Mucosa of descending colon (tissue), 3 donors: Measurements from ENCODE around the gene GARNL3. TPM values are rescaled to one million over a fixed set of nuclear protein-coding genes. Genes with fewer than 3 reads are reported as not detected.

ENCODE experiments used
- ATAC-seq: fragments of 200-7000 bp; cut with Tn5 transposase; one replicate; pipeline ENCODE4 v1.9.1; 2020; ENCODE audit warnings: mild to moderate bottlenecking, moderate library complexity
- DNase-seq, 3 donors: peaks; one replicate each; pipeline ENCODE4 v3.0.0-alpha.2; 2020
- H3K36me3 ChIP-seq: fragments of 200-600 bp; one replicate; pipeline ENCODE4 v1.8.0; 2021; ENCODE audit warnings: low read depth, mild to moderate bottlenecking
- H3K4me1 ChIP-seq: fragments of 200-600 bp; one replicate; pipeline ENCODE4 v1.8.0; 2021; ENCODE audit warnings: low read depth, mild to moderate bottlenecking
- H3K4me3 ChIP-seq: fragments of 200-600 bp; one replicate; pipeline ENCODE4 v1.8.0; 2021; ENCODE audit warnings: mild to moderate bottlenecking
- H3K9me3 ChIP-seq: fragments of 200-600 bp; one replicate; pipeline ENCODE4 v1.8.0; 2021; ENCODE audit warnings: mild to moderate bottlenecking
- CTCF ChIP-seq: fragments of 200-600 bp; IDR thresholded peaks from one replicate; pipeline ENCODE4 v1.8.0; 2022; ENCODE audit warnings: antibody characterized with exemption, mild to moderate bottlenecking
- intact Hi-C, 2 donors: fragments of 100-400 bp; cut with DNase I in 1 of 2; cut with micrococcal nuclease in 1 of 2; formaldehyde crosslinking; loops; one replicate each; pipeline versions ENCODE4 v1.11.0 to v1.11.1; 2022; cut with DNase I, micrococcal nuclease
- total RNA-seq, 3 donors: library from RNA; stranded (reverse); fragmentation: NEBNext Ultra II Directional in 2 of 3; extraction: Animal tissue kit (Norgen Biotek cat#: 25700) in 2 of 3; gene quantifications; one replicate each; pipeline versions ENCODE4 v1.2.1 to v1.2.4, GENCODE V29; 2021 to 2023
- donor health status: DM: no; HTN: no; CAD: no; lungs with moderate emphysema.
- donor health status: DM: no; HTN: no; CAD: no.
- donor health status: DM: no; HTN: yes; CAD: no.

Gene GARNL3
- total RNA-seq, 3 donors from 2014 or later, result 5.4 to 14.2 (median 8.6) TPM

GRCh38 chr9:127361561-127361960, 97.0 kb downstream of the GARNL3 start:
- peak in 2 of 3 donors; percentile 52 to 54 for DNase-seq
- peak; percentile 95 for ATAC-seq
- no peak for TF ChIP-seq CTCF
- Histone ChIP-seq H3K4me1 (peaks cover 8% of the 10 kb centered on the region), H3K4me3 (no peak overlapping the region), H3K36me3 (no peaks in the 10 kb centered on the region), H3K9me3 (no peaks in the 10 kb centered on the region)
- intact Hi-C loops, result no loop called here

- no peak for TF ChIP-seq CTCF
- ATAC-seq (no peak), DNase-seq (no peak)
- H3K4me3 ChIP-seq, result no peak overlapping the region
- intact Hi-C loops, result no loop called here
- H3K4me1 ChIP-seq, result peaks cover 8% of the 10 kb centered on the region
- no peaks in the 10 kb centered on the region for H3K9me3 ChIP-seq
- H3K36me3 ChIP-seq, result no peaks in the 10 kb centered on the region
These were observed 98.3 kb downstream of the GARNL3 start for GRCh38 chr9:127362829-127363228.

- DNase-seq, result no peak
- H3K9me3 ChIP-seq, result no peaks in the 10 kb centered on the region
- H3K4me1 ChIP-seq, result peaks cover 8% of the 10 kb centered on the region
- no peaks in the 10 kb centered on the region for H3K36me3 ChIP-seq
- no peak overlapping the region for H3K4me3 ChIP-seq
- no peak for ATAC-seq
- intact Hi-C loops, result no loop called here
- TF ChIP-seq CTCF, result no peak
These were observed 100.9 kb downstream of the GARNL3 start for GRCh38 chr9:127365461-127365860.

GRCh38 chr9:127366594-127366993, 102.0 kb downstream of the GARNL3 start:
- Histone ChIP-seq H3K4me1 (peaks cover under 1% of the 10 kb centered on the region), H3K4me3 (no peak overlapping the region), H3K36me3 (no peaks in the 10 kb centered on the region), H3K9me3 (no peaks in the 10 kb centered on the region)
- no peak for DNase-seq
- no peak for TF ChIP-seq CTCF
- no peak for ATAC-seq
- intact Hi-C loops, result no loop called here

- Histone ChIP-seq H3K36me3 (no peaks in the 10 kb centered on the region), H3K4me1 (no peaks in the 10 kb centered on the region), H3K4me3 (no peak overlapping the region), H3K9me3 (no peaks in the 10 kb centered on the region)
- DNase-seq, result no peak
- intact Hi-C loops, result no loop called here
- ATAC-seq, result no peak
- TF ChIP-seq CTCF, result no peak
These were observed 104.4 kb downstream of the GARNL3 start for GRCh38 chr9:127368852-127369402.

- ATAC-seq (no peak), DNase-seq (no peak)
- H3K4me1 ChIP-seq, result no peaks in the 10 kb centered on the region
- H3K4me3 ChIP-seq, result no peak overlapping the region
- H3K36me3 ChIP-seq, result no peaks in the 10 kb centered on the region
- intact Hi-C loops, result no loop called here
- TF ChIP-seq CTCF, result no peak
- no peaks in the 10 kb centered on the region for H3K9me3 ChIP-seq
These were observed 104.9 kb downstream of the GARNL3 start for GRCh38 chr9:127369428-127369827.
